Gastroesophageal sphincter (tissue), 4 donors: ENCODE results near the gene PRG2. TPM values are rescaled to one million over a fixed set of nuclear protein-coding genes. Genes with fewer than 3 reads are reported as not detected.

Experiments used
- ATAC-seq: fragments of 150-250 bp; one replicate; pipeline ENCODE4 v1.9.1; 2016; ENCODE audit warnings: mild to moderate bottlenecking, moderate library complexity
- H3K27ac ChIP-seq, 4 donors: fragments of 200-600 bp; sonication (generic) in 3 of 4; 1 replicate in 3 of 4; 2 replicates in 1 of 4; pipeline ENCODE4 v1.5.1; 2016 to 2019
- H3K27me3 ChIP-seq: fragments of 200-600 bp; sonication (generic); one replicate; pipeline ENCODE4 v1.5.1; 2019
- H3K36me3 ChIP-seq, 2 donors: fragments of 200-600 bp; sonication (generic); one replicate each; pipeline ENCODE4 v1.5.1; 2019; ENCODE audit warnings: control low read depth in 1 of 2
- H3K4me1 ChIP-seq, 3 donors: fragments of 200-600 bp; sonication (generic); 1 replicate in 2 of 3; 2 replicates in 1 of 3; pipeline ENCODE4 v1.5.1; 2016 to 2019; ENCODE audit warnings: control low read depth in 2 of 3
- H3K4me3 ChIP-seq, 2 donors: fragments of 200-600 bp; sonication (generic); one replicate each; pipeline ENCODE4 v1.5.1; 2019; ENCODE audit warnings: mild to moderate bottlenecking in 1 of 2, moderate library complexity in 1 of 2
- H3K9me3 ChIP-seq, 3 donors: fragments of 200-600 bp; sonication (generic); one replicate each; pipeline ENCODE4 v1.5.1; 2017 to 2019; ENCODE audit warnings: control low read depth in 2 of 3
- EP300 ChIP-seq: sonication (generic); formaldehyde crosslinking; IDR thresholded peaks from one replicate; pipeline ENCODE4 v1.6.1; 2017; ENCODE audit warnings: antibody characterized with exemption, mild to moderate bottlenecking
- POLR2A ChIP-seq, 2 donors: fragments of 450-650 bp; IDR thresholded peaks; one replicate each; pipeline ENCODE4 v1.6.1; 2017; ENCODE audit warnings: antibody characterized with exemption in 2 of 2, mild to moderate bottlenecking in 2 of 2, moderate library complexity in 1 of 2
- POLR2AphosphoS5 ChIP-seq: sonication (generic); formaldehyde crosslinking; IDR thresholded peaks from one replicate; pipeline ENCODE4 v1.6.1; 2017; ENCODE audit warnings: antibody characterized with exemption
- WGBS, 2 donors: methylation state at CpG; one replicate each; pipeline ENCODE4 v1.1.5; 2018; ENCODE audit warnings: low coverage in 1 of 2; 5-methylcytosine and 5-hydroxymethylcytosine counted together
- total RNA-seq, 4 donors: library from RNA; depleted of rRNA; stranded (reverse); fragments of >200 nt; gene quantifications; one replicate each; pipeline ENCODE4 v1.1.0, GENCODE V29; 2016
- TF ChIP-seq, protein P1 (sequence below), 4 experiments: fragments of 200-600 bp in 2 of 4; fragments of 450-650 bp in 2 of 4; sonication (generic) in 1 of 4; IDR thresholded peaks; one replicate each; pipeline ENCODE4 v1.5.1; 2017 to 2019; ENCODE audit warnings: antibody characterized with exemption in 4 of 4, mild to moderate bottlenecking in 2 of 4, moderate library complexity in 2 of 4

Gene PRG2
- total RNA-seq, 4 donors from 2014 or later = not detected

DNA sequence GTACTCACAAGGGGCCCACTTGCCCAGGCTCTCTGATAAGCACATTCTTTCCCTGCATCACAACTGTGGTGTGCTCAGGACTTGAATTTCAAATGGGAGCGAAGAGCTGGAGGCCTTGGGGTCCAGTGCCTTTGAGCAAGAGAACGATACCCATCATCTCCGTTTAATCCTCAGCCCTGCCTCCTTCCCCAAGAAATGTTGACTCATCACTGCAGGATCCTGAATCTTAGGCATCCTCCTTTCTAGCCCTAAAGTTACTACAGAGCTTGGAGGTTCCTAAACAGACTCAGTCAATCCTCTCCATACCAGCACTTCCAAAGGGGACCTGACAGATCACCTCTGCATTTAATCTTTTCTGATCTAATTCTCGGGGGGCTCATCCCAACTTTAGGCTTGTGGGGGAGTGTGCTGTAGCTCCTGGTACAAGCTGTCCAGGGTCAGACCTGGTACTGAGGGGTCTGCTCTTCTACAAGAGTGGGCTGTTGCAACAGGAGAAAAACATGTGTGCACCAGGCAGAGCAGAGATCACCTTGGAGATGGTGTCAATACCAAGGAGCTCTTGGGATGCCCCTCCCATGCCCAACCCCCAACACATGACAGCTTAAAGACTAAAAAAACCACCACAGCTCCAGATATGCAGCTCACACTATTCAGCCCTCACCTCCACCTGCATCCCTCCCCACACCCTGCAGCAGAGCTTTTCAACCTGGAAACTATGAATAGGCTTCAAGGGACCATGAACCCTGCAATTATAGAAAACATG, 3.9 kb upstream of the PRG2 start:
- Histone ChIP-seq H3K4me1 (no peaks in the 10 kb centered on the region), H3K4me3 (no peak overlapping the region), H3K36me3 (no peaks in the 10 kb centered on the region), H3K9me3 (no peaks in the 10 kb centered on the region), H3K27me3 (no peaks in the 10 kb centered on the region), H3K27ac (no peak overlapping the region)
- 53 to 67% methylated on average over 3 of the region's 4 CpGs for WGBS, 2 donors
- TF ChIP-seq, protein P1, sequence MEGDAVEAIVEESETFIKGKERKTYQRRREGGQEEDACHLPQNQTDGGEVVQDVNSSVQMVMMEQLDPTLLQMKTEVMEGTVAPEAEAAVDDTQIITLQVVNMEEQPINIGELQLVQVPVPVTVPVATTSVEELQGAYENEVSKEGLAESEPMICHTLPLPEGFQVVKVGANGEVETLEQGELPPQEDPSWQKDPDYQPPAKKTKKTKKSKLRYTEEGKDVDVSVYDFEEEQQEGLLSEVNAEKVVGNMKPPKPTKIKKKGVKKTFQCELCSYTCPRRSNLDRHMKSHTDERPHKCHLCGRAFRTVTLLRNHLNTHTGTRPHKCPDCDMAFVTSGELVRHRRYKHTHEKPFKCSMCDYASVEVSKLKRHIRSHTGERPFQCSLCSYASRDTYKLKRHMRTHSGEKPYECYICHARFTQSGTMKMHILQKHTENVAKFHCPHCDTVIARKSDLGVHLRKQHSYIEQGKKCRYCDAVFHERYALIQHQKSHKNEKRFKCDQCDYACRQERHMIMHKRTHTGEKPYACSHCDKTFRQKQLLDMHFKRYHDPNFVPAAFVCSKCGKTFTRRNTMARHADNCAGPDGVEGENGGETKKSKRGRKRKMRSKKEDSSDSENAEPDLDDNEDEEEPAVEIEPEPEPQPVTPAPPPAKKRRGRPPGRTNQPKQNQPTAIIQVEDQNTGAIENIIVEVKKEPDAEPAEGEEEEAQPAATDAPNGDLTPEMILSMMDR (IDR thresholded peaks at IDR 0.05) = no peak
- TF ChIP-seq POLR2A (IDR thresholded peaks at IDR 0.05) (no peak), EP300 (no peak), POLR2AphosphoS5 (no peak)
- ATAC-seq = no peak

DNA sequence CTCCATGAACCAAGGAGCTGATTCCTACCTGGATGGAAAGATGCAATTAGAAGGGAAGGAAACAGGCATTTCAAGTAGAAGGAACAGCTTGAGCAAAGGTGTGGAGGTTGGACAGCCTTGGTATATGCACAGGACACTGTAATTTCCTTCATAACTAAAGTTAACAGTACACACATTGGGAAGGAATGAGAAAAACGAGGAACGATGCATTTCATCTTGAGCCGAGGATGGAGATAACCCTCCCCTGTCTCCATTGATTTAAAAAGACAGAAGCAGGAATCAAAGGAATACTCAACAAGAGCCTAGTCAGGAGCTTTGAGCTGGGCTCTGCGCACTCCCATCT, 2.3 kb upstream of the PRG2 start:
- no peak overlapping the region for H3K4me3 ChIP-seq
- H3K36me3 ChIP-seq = no peaks in the 10 kb centered on the region
- H3K4me1 ChIP-seq = no peaks in the 10 kb centered on the region
- H3K27ac ChIP-seq = no peak overlapping the region
- H3K9me3 ChIP-seq = no peaks in the 10 kb centered on the region
- peaks cover 15% of the 10 kb centered on the region for H3K27me3 ChIP-seq
- ATAC-seq = no peak
- TF ChIP-seq EP300 (no peak), POLR2AphosphoS5 (no peak), POLR2A (IDR thresholded peaks at IDR 0.05) (no peak)
- TF ChIP-seq, protein P1 (IDR thresholded peaks at IDR 0.05) = no peak
- 65 to 85% methylated on average over 3 to 4 of the region's 4 CpGs for WGBS, 2 donors

DNA sequence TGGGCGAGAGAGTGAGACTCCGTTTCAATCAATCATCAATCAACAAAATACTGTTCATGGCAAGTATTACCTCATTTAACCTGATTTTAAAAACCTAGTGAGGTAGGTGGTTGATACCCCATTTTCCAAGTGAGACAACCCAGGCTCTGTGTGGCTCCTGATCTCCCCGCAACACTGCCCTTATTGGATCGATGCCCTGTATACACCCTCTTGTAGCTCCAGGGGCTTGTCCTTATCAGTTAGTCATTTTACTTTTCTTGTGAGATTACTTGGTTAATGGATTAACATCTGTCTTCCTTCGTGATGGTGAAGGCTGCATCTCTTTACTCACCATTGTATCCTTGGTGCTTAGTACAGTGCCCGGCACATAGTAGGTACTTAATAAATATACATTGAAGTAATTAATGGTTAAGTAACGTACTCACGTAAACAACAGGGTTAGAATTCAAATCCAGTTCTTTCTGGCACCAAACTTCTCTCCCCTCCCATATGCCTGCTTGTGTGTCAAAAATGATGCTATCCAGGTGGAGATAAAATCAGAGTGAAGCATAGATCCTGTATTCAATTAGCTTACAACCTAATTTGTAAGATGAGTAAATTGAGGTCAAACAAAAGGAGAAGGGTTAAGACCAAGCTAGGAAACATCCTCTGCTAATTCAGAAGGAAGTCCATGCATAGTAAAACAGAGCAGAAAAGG, 1.8 kb upstream of the PRG2 start:
- 64 to 74% methylated on average over 7 to 8 of the region's 8 CpGs for WGBS, 2 donors
- H3K4me3 ChIP-seq = no peak overlapping the region
- ATAC-seq = no peak
- peaks cover 19% of the 10 kb centered on the region for H3K27me3 ChIP-seq
- no peak overlapping the region for H3K27ac ChIP-seq
- H3K4me1 ChIP-seq = no peaks in the 10 kb centered on the region
- no peaks in the 10 kb centered on the region for H3K36me3 ChIP-seq
- TF ChIP-seq, protein P1 (IDR thresholded peaks at IDR 0.05) = no peak
- TF ChIP-seq EP300 = no peak
- TF ChIP-seq POLR2A (IDR thresholded peaks at IDR 0.05) = no peak
- TF ChIP-seq POLR2AphosphoS5 = no peak
- no peaks in the 10 kb centered on the region for H3K9me3 ChIP-seq

DNA sequence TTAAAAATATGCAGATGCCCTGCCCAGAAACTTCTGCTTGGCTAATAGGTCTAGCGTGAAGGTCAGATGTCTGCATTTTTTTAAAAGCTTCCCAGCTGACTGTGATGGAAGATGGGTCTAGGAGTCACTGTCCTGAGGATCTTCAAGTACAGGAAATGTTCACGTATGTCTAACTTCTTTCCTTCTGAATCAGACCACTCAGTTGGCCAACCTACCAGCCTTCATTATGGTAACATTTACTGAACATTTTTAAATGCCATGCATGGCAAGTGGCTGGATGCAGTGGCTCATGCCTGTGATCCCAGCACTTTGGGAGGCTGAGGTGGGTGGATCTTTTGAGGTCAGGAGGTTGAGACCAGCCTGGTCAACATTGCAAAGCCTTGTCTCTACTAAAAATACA, 1.1 kb upstream of the PRG2 start:
- Histone ChIP-seq H3K27ac (no peak overlapping the region), H3K27me3 (peaks cover 19% of the 10 kb centered on the region), H3K4me3 (no peak overlapping the region), H3K4me1 (no peaks in the 10 kb centered on the region), H3K36me3 (no peaks in the 10 kb centered on the region), H3K9me3 (no peaks in the 10 kb centered on the region)
- TF ChIP-seq POLR2AphosphoS5 (no peak), POLR2A (IDR thresholded peaks at IDR 0.05) (no peak), EP300 (no peak)
- TF ChIP-seq, protein P1 (IDR thresholded peaks at IDR 0.05) = no peak
- no peak for ATAC-seq
- WGBS, 2 donors = 39 to 55% methylated on average over 2 of the region's 2 CpGs

DNA sequence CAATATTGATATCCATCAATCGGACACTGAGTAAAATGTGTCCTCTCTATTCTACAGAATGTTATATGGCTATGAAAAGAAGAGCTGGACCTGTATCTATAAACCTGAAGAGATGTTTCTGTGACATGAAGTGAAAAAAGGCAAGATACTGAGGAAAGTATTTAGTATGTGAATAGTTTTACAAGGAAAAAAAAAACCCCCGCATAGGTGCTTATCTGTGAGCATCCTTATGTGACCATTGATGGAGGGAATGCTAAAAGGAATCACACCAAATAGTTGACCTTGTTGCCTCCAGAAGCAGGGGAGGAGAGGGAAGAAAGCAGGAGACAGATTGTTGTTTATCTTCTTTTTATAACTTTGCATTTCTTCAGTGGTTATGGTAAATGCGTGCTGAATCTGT, 661 bp upstream of the PRG2 start:
- Histone ChIP-seq H3K27me3 (peaks cover 19% of the 10 kb centered on the region), H3K9me3 (no peaks in the 10 kb centered on the region), H3K4me1 (no peaks in the 10 kb centered on the region), H3K27ac (no peak overlapping the region), H3K36me3 (no peaks in the 10 kb centered on the region), H3K4me3 (no peak overlapping the region)
- TF ChIP-seq POLR2A (IDR thresholded peaks at IDR 0.05) = no peak
- 89 to 93% methylated on average over 3 of the region's 3 CpGs for WGBS, 2 donors
- no peak for ATAC-seq
